Liver (tissue), 3 donors: ENCODE results near the gene ARHGAP19.

Experiments used
- CTCF ChIP-seq: fragments of 150-350 bp; IDR thresholded peaks from 2 replicates; pipeline ENCODE4 v1.5.1; 2017; ENCODE audit warnings: improper control_type of control experiment, low read depth, low read length; ENCODE audit not compliant: missing input control
- EGR1 ChIP-seq, 2 donors: IDR thresholded peaks; 2 replicates each; pipeline ENCODE4 v1.6.1; 2016 to 2018; ENCODE audit warnings: antibody characterized with exemption in 2 of 2, low read depth in 2 of 2
- GABPA ChIP-seq, 2 donors: IDR thresholded peaks in 1 of 2; conservative IDR thresholded peaks in 1 of 2; 2 replicates each; pipeline ENCODE4 v1.6.1; 2016; ENCODE audit warnings: antibody characterized with exemption in 2 of 2, mild to moderate bottlenecking in 1 of 2, moderate library complexity in 1 of 2
- HNF4G ChIP-seq: IDR thresholded peaks from 2 replicates; pipeline ENCODE4 v1.6.1; 2016; ENCODE audit warnings: antibody characterized with exemption
- NR2F2 ChIP-seq: IDR thresholded peaks from 2 replicates; pipeline ENCODE4 v1.6.1; 2016; ENCODE audit warnings: antibody characterized with exemption
- REST ChIP-seq: IDR thresholded peaks from 2 replicates; pipeline ENCODE4 v1.6.1; 2016; ENCODE audit warnings: antibody characterized with exemption, mild to moderate bottlenecking
- SP1 ChIP-seq: IDR thresholded peaks from 2 replicates; pipeline ENCODE4 v1.6.1; 2018; ENCODE audit warnings: antibody characterized with exemption, mild to moderate bottlenecking
- TAF1 ChIP-seq: conservative IDR thresholded peaks from 2 replicates; pipeline ENCODE4 v1.6.1; 2016; ENCODE audit warnings: antibody characterized with exemption, mild to moderate bottlenecking
- YY1 ChIP-seq: IDR thresholded peaks from 2 replicates; pipeline ENCODE4 v1.6.1; 2016; ENCODE audit warnings: antibody characterized with exemption, mild to moderate bottlenecking
- TF ChIP-seq, protein P1 (sequence below): IDR thresholded peaks from 2 replicates; pipeline ENCODE4 v1.6.1; 2016; ENCODE audit warnings: antibody characterized with exemption
- donor health status: healthy.
- donor health status: healthy.

DNA sequence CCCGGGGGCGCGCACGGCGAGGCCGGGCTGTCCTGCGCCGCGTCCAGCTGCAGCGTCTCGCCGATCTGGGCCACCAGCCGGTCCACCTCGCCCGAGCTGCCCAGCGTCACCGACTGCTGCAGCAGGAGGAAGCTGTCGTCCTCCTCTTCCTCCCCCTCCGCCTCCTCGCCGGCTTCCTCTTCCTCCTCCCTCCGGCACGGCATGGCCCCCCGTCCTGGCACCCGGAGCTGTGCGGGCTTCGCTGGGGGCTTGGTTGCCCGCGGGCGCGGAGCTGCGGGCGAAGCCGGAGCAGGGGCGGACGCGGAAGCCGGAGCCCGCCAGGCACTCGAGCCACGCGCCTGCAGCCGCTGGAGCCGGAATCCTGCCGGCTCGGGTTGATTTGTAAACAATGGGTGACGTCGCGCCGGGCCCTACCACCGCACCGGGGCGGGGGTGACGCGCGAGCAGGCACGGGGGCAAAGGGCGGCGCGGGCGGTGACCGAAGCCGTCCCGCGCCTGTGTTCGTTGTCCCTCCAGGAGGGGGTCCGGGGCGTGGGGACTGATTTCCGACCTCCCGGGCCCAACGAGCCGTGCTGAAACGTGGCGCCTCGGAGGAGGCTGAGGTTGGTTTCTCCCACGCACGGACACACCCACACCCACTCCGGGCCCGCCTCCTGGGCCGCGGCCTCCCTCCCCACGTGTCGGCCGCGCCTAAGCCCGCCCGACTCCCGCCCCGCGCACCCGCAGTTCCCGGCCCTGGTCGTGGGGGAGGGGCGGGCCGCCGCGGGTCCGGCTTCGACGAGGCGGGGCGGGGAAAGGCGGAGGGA is 42.1 kb upstream of the ARHGAP19 start, which contains the start of gene FRAT2:
- TF ChIP-seq CTCF (no peak), SP1 (peak; percentile 68), NR2F2 (no peak), EGR1 (IDR thresholded peaks at IDR 0.05; ENCODE audit: low read depth in 2 of 2) (peak; percentile 54 to 57), TAF1 (no peak), REST (no peak), GABPA (IDR thresholded peaks at IDR 0.05 in 1 of 2, conservative IDR thresholded peaks at IDR 0.05 in 1 of 2) (no peak), YY1 (no peak), HNF4G (no peak)
- TF ChIP-seq, protein P1, sequence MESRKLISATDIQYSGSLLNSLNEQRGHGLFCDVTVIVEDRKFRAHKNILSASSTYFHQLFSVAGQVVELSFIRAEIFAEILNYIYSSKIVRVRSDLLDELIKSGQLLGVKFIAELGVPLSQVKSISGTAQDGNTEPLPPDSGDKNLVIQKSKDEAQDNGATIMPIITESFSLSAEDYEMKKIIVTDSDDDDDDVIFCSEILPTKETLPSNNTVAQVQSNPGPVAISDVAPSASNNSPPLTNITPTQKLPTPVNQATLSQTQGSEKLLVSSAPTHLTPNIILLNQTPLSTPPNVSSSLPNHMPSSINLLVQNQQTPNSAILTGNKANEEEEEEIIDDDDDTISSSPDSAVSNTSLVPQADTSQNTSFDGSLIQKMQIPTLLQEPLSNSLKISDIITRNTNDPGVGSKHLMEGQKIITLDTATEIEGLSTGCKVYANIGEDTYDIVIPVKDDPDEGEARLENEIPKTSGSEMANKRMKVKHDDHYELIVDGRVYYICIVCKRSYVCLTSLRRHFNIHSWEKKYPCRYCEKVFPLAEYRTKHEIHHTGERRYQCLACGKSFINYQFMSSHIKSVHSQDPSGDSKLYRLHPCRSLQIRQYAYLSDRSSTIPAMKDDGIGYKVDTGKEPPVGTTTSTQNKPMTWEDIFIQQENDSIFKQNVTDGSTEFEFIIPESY = no peak
